Measurements from ENCODE around the gene RALGAPA2. TPM values are rescaled to one million over a fixed set of nuclear protein-coding genes. Genes with fewer than 3 reads are reported as not detected.

Gene RALGAPA2
- total RNA-seq, 1 donor, result 6.2 TPM

- no peak for DNase-seq (ENCODE audit: insufficient read length, low spot score, missing footprints)
- TF ChIP-seq CTCF (IDR thresholded peaks at IDR 0.05; ENCODE audit: extremely low read depth, low read depth, low read length), result no peak
- no peak overlapping the region for H3K4me3 ChIP-seq (ENCODE audit: insufficient read depth, low read length)
- H3K9me3 ChIP-seq (ENCODE audit: low read depth, low read length), result no peaks in the 10 kb centered on the region
- H4K20me1 ChIP-seq (ENCODE audit: insufficient read depth, low read length), result no peaks in the 10 kb centered on the region
- H2AFZ ChIP-seq (ENCODE audit: low read length), result no peak overlapping the region
- peaks cover 2% of the 10 kb centered on the region for H3K36me3 ChIP-seq (ENCODE audit: insufficient read depth, low read length)
- H3K4me2 ChIP-seq (ENCODE audit: insufficient read depth, low read length), result no peak overlapping the region
- no peak overlapping the region for H3K27ac ChIP-seq (ENCODE audit: low read depth, low read length)
- H3K27me3 ChIP-seq (ENCODE audit: insufficient read depth, low read length), result no peaks in the 10 kb centered on the region
- no peaks in the 10 kb centered on the region for H3K79me2 ChIP-seq (ENCODE audit: insufficient read depth, low read length)
- no peaks in the 10 kb centered on the region for H3K4me1 ChIP-seq (ENCODE audit: insufficient read depth, low read length)
These were observed 91.2 kb downstream of the RALGAPA2 start for GRCh38 chr20:20621195-20621594.

GRCh38 chr20:20614391-20614790 lies 98.1 kb downstream of the RALGAPA2 start:
- H3K4me1 ChIP-seq (ENCODE audit: insufficient read depth, low read length), result no peaks in the 10 kb centered on the region
- no peak for DNase-seq (ENCODE audit: insufficient read length, low spot score, missing footprints)
- H3K9me3 ChIP-seq (ENCODE audit: low read depth, low read length), result no peaks in the 10 kb centered on the region
- no peaks in the 10 kb centered on the region for H4K20me1 ChIP-seq (ENCODE audit: insufficient read depth, low read length)
- no peak overlapping the region for H3K4me3 ChIP-seq (ENCODE audit: insufficient read depth, low read length)
- no peaks in the 10 kb centered on the region for H3K79me2 ChIP-seq (ENCODE audit: insufficient read depth, low read length)
- H2AFZ ChIP-seq (ENCODE audit: low read length), result no peak overlapping the region
- no peaks in the 10 kb centered on the region for H3K27me3 ChIP-seq (ENCODE audit: insufficient read depth, low read length)
- peaks cover 2% of the 10 kb centered on the region for H3K36me3 ChIP-seq (ENCODE audit: insufficient read depth, low read length)
- no peak for TF ChIP-seq CTCF (IDR thresholded peaks at IDR 0.05; ENCODE audit: extremely low read depth, low read depth, low read length)
- no peak overlapping the region for H3K27ac ChIP-seq (ENCODE audit: low read depth, low read length)
- H3K4me2 ChIP-seq (ENCODE audit: insufficient read depth, low read length), result no peak overlapping the region

- no peaks in the 10 kb centered on the region for H3K79me2 ChIP-seq (ENCODE audit: insufficient read depth, low read length)
- H3K4me1 ChIP-seq (ENCODE audit: insufficient read depth, low read length), result no peaks in the 10 kb centered on the region
- no peak overlapping the region for H3K4me2 ChIP-seq (ENCODE audit: insufficient read depth, low read length)
- DNase-seq (ENCODE audit: insufficient read length, low spot score, missing footprints), result no peak
- H2AFZ ChIP-seq (ENCODE audit: low read length), result no peak overlapping the region
- H3K4me3 ChIP-seq (ENCODE audit: insufficient read depth, low read length), result no peak overlapping the region
- no peaks in the 10 kb centered on the region for H3K27me3 ChIP-seq (ENCODE audit: insufficient read depth, low read length)
- no peaks in the 10 kb centered on the region for H3K9me3 ChIP-seq (ENCODE audit: low read depth, low read length)
- H3K36me3 ChIP-seq (ENCODE audit: insufficient read depth, low read length), result no peaks in the 10 kb centered on the region
- H4K20me1 ChIP-seq (ENCODE audit: insufficient read depth, low read length), result no peaks in the 10 kb centered on the region
- TF ChIP-seq CTCF (IDR thresholded peaks at IDR 0.05; ENCODE audit: extremely low read depth, low read depth, low read length), result no peak
- H3K27ac ChIP-seq (ENCODE audit: low read depth, low read length), result no peak overlapping the region
These were observed 100.2 kb downstream of the RALGAPA2 start for GRCh38 chr20:20612251-20612650.

GRCh38 chr20:20611167-20611566 lies 101.3 kb downstream of the RALGAPA2 start:
- H3K79me2 ChIP-seq (ENCODE audit: insufficient read depth, low read length), result no peaks in the 10 kb centered on the region
- no peaks in the 10 kb centered on the region for H4K20me1 ChIP-seq (ENCODE audit: insufficient read depth, low read length)
- H3K4me1 ChIP-seq (ENCODE audit: insufficient read depth, low read length), result no peaks in the 10 kb centered on the region
- no peaks in the 10 kb centered on the region for H3K36me3 ChIP-seq (ENCODE audit: insufficient read depth, low read length)
- H3K27ac ChIP-seq (ENCODE audit: low read depth, low read length), result no peak overlapping the region
- no peak overlapping the region for H3K4me3 ChIP-seq (ENCODE audit: insufficient read depth, low read length)
- no peak overlapping the region for H3K4me2 ChIP-seq (ENCODE audit: insufficient read depth, low read length)
- no peak overlapping the region for H2AFZ ChIP-seq (ENCODE audit: low read length)
- no peaks in the 10 kb centered on the region for H3K27me3 ChIP-seq (ENCODE audit: insufficient read depth, low read length)
- H3K9me3 ChIP-seq (ENCODE audit: low read depth, low read length), result no peaks in the 10 kb centered on the region
- no peak for DNase-seq (ENCODE audit: insufficient read length, low spot score, missing footprints)
- no peak for TF ChIP-seq CTCF (IDR thresholded peaks at IDR 0.05; ENCODE audit: extremely low read depth, low read depth, low read length)

Measured in osteoblast (primary cell).